K562 (cell line): ENCODE measurements around the gene FAM83D. TPM values are rescaled to one million over a fixed set of nuclear protein-coding genes. Genes with fewer than 3 reads are reported as not detected.

ENCODE experiments used
- ARID3B ChIP-seq: fragments of 250-450 bp; sonication (Bioruptor Pico); IDR thresholded peaks from 2 replicates; pipeline ENCODE4 v1.4.0; 2020; ENCODE audit warnings: borderline replicate concordance
- ARID4B ChIP-seq: sonication (generic); formaldehyde crosslinking; IDR thresholded peaks from 2 replicates; pipeline ENCODE4 v1.8.0; 2022; ENCODE audit warnings: mild to moderate bottlenecking, missing genetic modification reagents
- COPS2 ChIP-seq: fragments of 450-650 bp; conservative IDR thresholded peaks from 2 replicates; pipeline ENCODE4 v1.6.1; 2016; ENCODE audit warnings: mild to moderate bottlenecking, moderate library complexity
- FOSL1 ChIP-seq: fragments of 200-800 bp; sonication (Bioruptor generic); conservative IDR thresholded peaks from 2 replicates; pipeline ENCODE4 v1.6.1; 2016; ENCODE audit warnings: missing genetic modification characterization, missing compliant biosample characterization
- HDAC6 ChIP-seq: IDR thresholded peaks from 2 replicates; pipeline ENCODE4 v1.6.1; 2012; ENCODE audit warnings: low read depth, mild to moderate bottlenecking, control low read depth, inconsistent platforms, low read length, moderate library complexity
- JUN ChIP-seq, 2 experiments: sonication (generic) in 1 of 2; formaldehyde crosslinking in 1 of 2; IDR thresholded peaks; 2 replicates each; pipeline versions ENCODE4 v1.6.1 to v1.8.0; 2012 to 2022; ENCODE audit warnings: borderline replicate concordance in 2 of 2, mild to moderate bottlenecking in 2 of 2, improper control_type of control experiment in 1 of 2, low read depth in 1 of 2, low read length in 1 of 2, missing genetic modification reagents in 1 of 2
- MEF2D ChIP-seq: conservative IDR thresholded peaks from 2 replicates; pipeline ENCODE4 v1.6.1; 2016; ENCODE audit warnings: low read depth, missing genetic modification characterization, missing compliant biosample characterization
- NCOA6 ChIP-seq: fragments of 450-650 bp; IDR thresholded peaks from 2 replicates; pipeline ENCODE4 v1.6.1; 2017; ENCODE audit warnings: mild to moderate bottlenecking
- NR3C1 ChIP-seq: sonication (generic); formaldehyde crosslinking; IDR thresholded peaks from 2 replicates; pipeline ENCODE4 v1.8.1; 2022; ENCODE audit warnings: missing genetic modification reagents
- NUFIP1 ChIP-seq: fragments of 450-650 bp; IDR thresholded peaks from 2 replicates; pipeline ENCODE4 v1.6.1; 2018; ENCODE audit not compliant: partially characterized antibody
- PHB ChIP-seq: fragments of 250-450 bp; sonication (Bioruptor Pico); IDR thresholded peaks from 2 replicates; pipeline ENCODE4 v1.5.0; 2021
- RBFOX2 ChIP-seq: fragments of 200-400 bp; formaldehyde crosslinking; IDR thresholded peaks from 2 replicates; pipeline ENCODE4 v1.6.1; 2017; ENCODE audit warnings: low read depth, mild to moderate bottlenecking, low read length, moderate library complexity
- SMAD4 ChIP-seq: fragments of 250-450 bp; sonication (Bioruptor Pico); conservative IDR thresholded peaks from 2 replicates; pipeline ENCODE4 v1.8.0; 2021; ENCODE audit warnings: inconsistent platforms, mild to moderate bottlenecking, moderate library complexity
- TAF1 ChIP-seq: IDR thresholded peaks from 2 replicates; pipeline ENCODE4 v1.6.1; 2011; ENCODE audit warnings: mild to moderate bottlenecking, low read length, moderate library complexity; ENCODE audit not compliant: insufficient read depth, control insufficient read depth, severe bottlenecking; ENCODE audit errors: extremely low read depth
- ZBTB26 ChIP-seq: fragments of 450-650 bp; formaldehyde crosslinking; IDR thresholded peaks from 2 replicates; pipeline ENCODE4 v1.4.0; 2022; ENCODE audit warnings: missing genetic modification characterization
- ZNF217 ChIP-seq: sonication (generic); formaldehyde crosslinking; IDR thresholded peaks from 2 replicates; pipeline ENCODE4 v1.8.0; 2022; ENCODE audit warnings: mild to moderate bottlenecking, missing genetic modification reagents
- ZNF23 ChIP-seq: fragments of 250-450 bp; sonication (Bioruptor Pico); IDR thresholded peaks from 2 replicates; pipeline ENCODE4 v1.4.0; 2020; ENCODE audit warnings: mild to moderate bottlenecking
- ZNF445 ChIP-seq: fragments of 250-450 bp; sonication (Bioruptor Pico); IDR thresholded peaks from 2 replicates; pipeline ENCODE4 v1.4.0; 2020; ENCODE audit warnings: low read depth, mild to moderate bottlenecking, moderate library complexity
- ZNF512 ChIP-seq: IDR thresholded peaks from 2 replicates; pipeline ENCODE4 v1.6.1; 2016; ENCODE audit warnings: missing genetic modification characterization, missing compliant biosample characterization
- ZNF644 ChIP-seq: fragments of 200-800 bp; sonication (Bioruptor generic); IDR thresholded peaks from 2 replicates; pipeline ENCODE4 v1.6.1; 2016; ENCODE audit warnings: low read depth, missing genetic modification characterization, missing compliant biosample characterization
- polyA plus RNA-seq, 8 experiments: library from polyadenylated mRNA; depleted of rRNA in 4 of 8; stranded (reverse) in 5 of 8; unstranded in 3 of 8; fragments of >200 nt; fragmentation: Nextera tagmentation in 2 of 8; fragmentation: Illumina TruSeq in 1 of 8; extraction: Ambion mirVana in 2 of 8; extraction: Trizol in 1 of 8; gene quantifications; 2 replicates each; pipeline versions ENCODE4 v1.2.1 to v1.2.3, GENCODE V29; 2011 to 2014; ENCODE audit warnings: inconsistent platforms in 1 of 8, missing spikeins in 1 of 8
- total RNA-seq, 7 experiments: library from RNA; depleted of rRNA in 6 of 7; stranded (reverse); fragments of >200 nt in 6 of 7; fragmentation: Illumina TruSeq in 2 of 7; extraction: Trizol in 2 of 7; gene quantifications; 2 replicates each; pipeline versions ENCODE4 v1.2.1 to v1.2.3, GENCODE V29; 2011 to 2021; ENCODE audit warnings: low replicate concordance in 1 of 7

FAM83D gene
- total and polyA plus RNA-seq, 9 of the 15 experiments (the other 6 are each of a cell fraction or from before 2014, with no cell fraction given): 8.2 to 66.1 (median 43.5) TPM

GRCh38 chr20:38995536-38996044, 69.4 kb downstream of the FAM83D start (continued):
- no peak for TF ChIP-seq ZNF217 (CRISPR knock-in tag)
- no peak for TF ChIP-seq RBFOX2
- TF ChIP-seq PHB: no peak
- no peak for TF ChIP-seq ARID3B (CRISPR knock-in tag)
- no peak for TF ChIP-seq ZBTB26 (CRISPR knock-in tag)
- no peak for TF ChIP-seq COPS2
- no peak for TF ChIP-seq ZNF445 (CRISPR knock-in tag)
- TF ChIP-seq ARID4B: no peak
- no peak for TF ChIP-seq NR3C1 (CRISPR knock-in tag)
- TF ChIP-seq SMAD4 (CRISPR knock-in tag): peak; percentile 39; the same call in 1 of the 2 replicates
- TF ChIP-seq TAF1: no peak
- no peak for TF ChIP-seq ZNF23 (CRISPR knock-in tag)
- no peak for TF ChIP-seq NCOA6
- no peak for TF ChIP-seq FOSL1 (tag)
- no peak for TF ChIP-seq JUN (IDR thresholded peaks at IDR 0.05; ENCODE audit: borderline replicate concordance, low read depth, low read length)
- TF ChIP-seq JUN (CRISPR knock-in tag; IDR thresholded peaks at IDR 0.05; ENCODE audit: borderline replicate concordance): no peak
- TF ChIP-seq HDAC6: no peak
- TF ChIP-seq NUFIP1: no peak
- no peak for TF ChIP-seq ZNF644
- no peak for TF ChIP-seq ZNF512
- no peak for TF ChIP-seq MEF2D
